H1 (cell line): ENCODE data around the gene CAMK2B. TPM values are rescaled to one million over a fixed set of nuclear protein-coding genes. Genes with fewer than 3 reads are reported as not detected.

ENCODE experiments used
- CTCF ChIA-PET: fragments of 300-600 bp; sonication (Branson Sonifier 250); formaldehyde crosslinking; loops from one replicate; lab custom pipeline; 2021; ENCODE audit not compliant: partially characterized antibody; lab: Charles Lee
- POLR2A ChIA-PET: fragments of 300-600 bp; sonication (Branson Sonifier 250); formaldehyde crosslinking; loops from one replicate; lab custom pipeline; 2021; ENCODE audit warnings: inconsistent platforms; ENCODE audit not compliant: partially characterized antibody; lab: Charles Lee
- DNase-seq, 2 experiments: peaks; one replicate each; pipeline versions ENCODE4 v3.0.0 to v3.0.0-alpha.2; 2010 to 2022; ENCODE audit warnings: low spot score in 2 of 2, low read depth in 1 of 2, mixed read lengths in 1 of 2
- FAIRE-seq: peaks from 2 replicates; lab custom pipeline; 2011; peaks lifted over from hg19 to GRCh38; lab: Jason Lieb, UNC
- H2AFZ ChIP-seq: 2 replicates; pipeline ENCODE4 v1.8.1; 2012; ENCODE audit warnings: low read length, inconsistent platforms
- H2AK5ac ChIP-seq: 2 replicates; pipeline ENCODE4 v1.6.1; 2013; ENCODE audit warnings: low read depth, low read length
- H2BK120ac ChIP-seq: replicated peaks from 2 replicates; pipeline ENCODE3; 2013; ENCODE audit warnings: low read depth, low read length, inconsistent platforms
- H2BK12ac ChIP-seq: 2 replicates; pipeline ENCODE4 v1.6.1; 2013; ENCODE audit warnings: low read depth, low read length
- H2BK15ac ChIP-seq: 2 replicates; pipeline ENCODE4 v1.6.1; 2013; ENCODE audit warnings: low read length
- H2BK20ac ChIP-seq: 2 replicates; pipeline ENCODE4 v1.6.1; 2013; ENCODE audit warnings: low read length
- H2BK5ac ChIP-seq: 2 replicates; pipeline ENCODE4 v1.6.1; 2013; ENCODE audit warnings: low read depth, low read length
- H3K14ac ChIP-seq: 2 replicates; pipeline ENCODE4 v1.6.1; 2013; ENCODE audit warnings: inconsistent platforms; ENCODE audit not compliant: insufficient read length
- H3K18ac ChIP-seq: 2 replicates; pipeline ENCODE4 v1.6.1; 2013; ENCODE audit warnings: low read length; ENCODE audit errors: extremely low read depth
- H3K23ac ChIP-seq: 2 replicates; pipeline ENCODE4 v1.6.1; 2013; ENCODE audit warnings: inconsistent platforms; ENCODE audit not compliant: insufficient read length
- H3K23me2 ChIP-seq: 2 replicates; pipeline ENCODE4 v1.6.1; 2013; ENCODE audit warnings: low read depth, low read length
- H3K27ac ChIP-seq: 2 replicates; pipeline ENCODE4 v1.6.1; 2011; ENCODE audit warnings: low read depth, low read length, inconsistent platforms
- H3K27me3 ChIP-seq, 4 experiments: replicated peaks in 1 of 4; 1 replicate in 1 of 4; 2 replicates in 3 of 4; pipeline versions ENCODE4 v1.6.1 to v1.8.1; 2011 to 2013; ENCODE audit warnings: low read length in 3 of 4, mild to moderate bottlenecking in 3 of 4, inconsistent platforms in 2 of 4, mixed read lengths in 2 of 4, moderate library complexity in 1 of 4; ENCODE audit not compliant: control insufficient read depth in 3 of 4, insufficient read depth in 3 of 4; ENCODE audit errors: extremely low read depth in 1 of 4
- H3K36me3 ChIP-seq, 4 experiments: 2 replicates each; pipeline versions ENCODE4 v1.6.1 to v1.8.1; 2011 to 2013; ENCODE audit warnings: mild to moderate bottlenecking in 4 of 4, low read length in 3 of 4, moderate library complexity in 2 of 4, control low read depth in 1 of 4, inconsistent platforms in 1 of 4; ENCODE audit not compliant: insufficient read depth in 4 of 4, control insufficient read depth in 2 of 4
- H3K4ac ChIP-seq: replicated peaks from 2 replicates; pipeline ENCODE3; 2013; ENCODE audit warnings: low read length, low read depth, mixed read lengths, inconsistent platforms; ENCODE audit not compliant: insufficient read length
- H3K4me1 ChIP-seq, 4 experiments: replicated peaks in 1 of 4; 1 replicate in 1 of 4; 2 replicates in 3 of 4; pipeline versions ENCODE4 v1.6.1 to v1.8.1; 2011 to 2013; ENCODE audit warnings: low read length in 3 of 4, inconsistent platforms in 2 of 4, mixed read lengths in 1 of 4; ENCODE audit not compliant: insufficient read depth in 4 of 4, control insufficient read depth in 3 of 4
- H3K4me2 ChIP-seq, 2 experiments: 2 replicates each; pipeline versions ENCODE4 v1.6.1 to v1.8.1; 2011 to 2013; ENCODE audit warnings: low read depth in 2 of 2, low read length in 2 of 2, control low read depth in 1 of 2, inconsistent platforms in 1 of 2, mild to moderate bottlenecking in 1 of 2; ENCODE audit not compliant: insufficient read depth in 1 of 2
- H3K4me3 ChIP-seq, 4 experiments: fragments of 200-600, 300-600 bp in 1 of 4; sonication (generic), shearing (Covaris generic), sonication (Bioruptor Twin) in 1 of 4; 2 replicates each; pipeline versions ENCODE4 v1.5.1 to v1.8.1; 2011 to 2016; ENCODE audit warnings: low read length in 4 of 4, low read depth in 3 of 4, control low read depth in 2 of 4, inconsistent platforms in 2 of 4, mild to moderate bottlenecking in 2 of 4, mixed read lengths in 1 of 4, moderate library complexity in 1 of 4; ENCODE audit not compliant: insufficient read depth in 2 of 4; ENCODE audit errors: extremely low read depth in 1 of 4
- H3K56ac ChIP-seq: replicated peaks from 2 replicates; pipeline ENCODE3; 2013; ENCODE audit warnings: low read depth, mild to moderate bottlenecking, mixed read lengths, low read length, inconsistent platforms; ENCODE audit not compliant: insufficient read length
- H3K79me1 ChIP-seq: 2 replicates; pipeline ENCODE4 v1.6.1; 2013; ENCODE audit warnings: low read depth, low read length, control low read depth
- H3K79me2 ChIP-seq, 2 experiments: 2 replicates each; pipeline versions ENCODE4 v1.6.1 to v1.8.1; 2012 to 2013; ENCODE audit warnings: low read length in 2 of 2, mild to moderate bottlenecking in 2 of 2, inconsistent platforms in 1 of 2; ENCODE audit not compliant: insufficient read depth in 2 of 2, control insufficient read depth in 1 of 2
- H3K9ac ChIP-seq, 4 experiments: replicated peaks in 1 of 4; 1 replicate in 1 of 4; 2 replicates in 3 of 4; pipeline versions ENCODE4 v1.6.1 to v1.8.1; 2011 to 2013; ENCODE audit warnings: low read depth in 3 of 4, low read length in 3 of 4, control low read depth in 2 of 4, mild to moderate bottlenecking in 2 of 4, moderate library complexity in 2 of 4, inconsistent platforms in 1 of 4; ENCODE audit errors: extremely low read depth in 1 of 4
- H3K9me3 ChIP-seq, 2 experiments: 2 replicates each; pipeline versions ENCODE4 v1.6.1 to v1.8.1; 2012 to 2013; ENCODE audit warnings: mild to moderate bottlenecking in 2 of 2, moderate library complexity in 2 of 2, control low read depth in 1 of 2, inconsistent platforms in 1 of 2, low read depth in 1 of 2, low read length in 1 of 2, mixed read lengths in 1 of 2; ENCODE audit not compliant: insufficient read depth in 2 of 2
- H4K20me1 ChIP-seq, 2 experiments: replicated peaks in 1 of 2; 2 replicates each; pipeline versions ENCODE3 to v1.8.1; 2011 to 2013; ENCODE audit warnings: inconsistent platforms in 2 of 2, low read length in 2 of 2, mild to moderate bottlenecking in 1 of 2; ENCODE audit not compliant: insufficient read depth in 2 of 2, control insufficient read depth in 1 of 2
- H4K5ac ChIP-seq: 2 replicates; pipeline ENCODE4 v1.6.1; 2013; ENCODE audit warnings: low read length, low read depth, mixed read lengths, inconsistent platforms; ENCODE audit not compliant: insufficient read length
- H4K8ac ChIP-seq: 2 replicates; pipeline ENCODE4 v1.8.0; 2013; ENCODE audit warnings: mild to moderate bottlenecking, moderate library complexity, low read length, inconsistent platforms; ENCODE audit not compliant: insufficient read depth; ENCODE audit errors: extremely low read depth
- H4K91ac ChIP-seq: replicated peaks from 2 replicates; pipeline ENCODE3; 2013; ENCODE audit warnings: low read length, mixed read lengths, inconsistent platforms; ENCODE audit not compliant: insufficient read length
- ASH2L ChIP-seq: fragments of 200-600, 300-600 bp; sonication (generic); IDR thresholded peaks from one replicate; pipeline ENCODE4 v1.7.1; 2017; ENCODE audit warnings: low read length
- EP300 ChIP-seq, 2 experiments: IDR thresholded peaks; 1 replicate in 1 of 2; 2 replicates in 1 of 2; pipeline ENCODE4 v1.6.1; 2011 to 2012; ENCODE audit warnings: low read depth in 2 of 2, low read length in 2 of 2, mild to moderate bottlenecking in 2 of 2, borderline replicate concordance in 1 of 2, inconsistent platforms in 1 of 2, moderate library complexity in 1 of 2
- GTF2F1 ChIP-seq: IDR thresholded peaks from 2 replicates; pipeline ENCODE4 v1.6.1; 2012; ENCODE audit warnings: low read depth, low read length, improper control_type of control experiment, borderline replicate concordance
- KDM1A ChIP-seq: fragments of 200-600, 300-600 bp; sonication (generic); IDR thresholded peaks from 2 replicates; pipeline ENCODE4 v1.7.1; 2016; ENCODE audit warnings: mild to moderate bottlenecking, low read length, borderline replicate concordance
- KDM5A ChIP-seq: fragments of 200-600 bp; IDR thresholded peaks from 2 replicates; pipeline ENCODE4 v1.7.1; 2012; ENCODE audit warnings: mild to moderate bottlenecking, low read length, inconsistent platforms, mixed read lengths
- POLR2A ChIP-seq, 2 experiments: IDR thresholded peaks; 1 replicate in 1 of 2; 2 replicates in 1 of 2; pipeline ENCODE4 v1.6.1; 2011; ENCODE audit warnings: low read depth in 2 of 2, low read length in 2 of 2, mild to moderate bottlenecking in 2 of 2; ENCODE audit errors: control extremely low read depth in 1 of 2
- POU5F1 ChIP-seq: IDR thresholded peaks from 2 replicates; pipeline ENCODE4 v1.6.1; 2011; ENCODE audit warnings: low read depth, mild to moderate bottlenecking, low read length, moderate library complexity
- ZNF274 ChIP-seq: IDR thresholded peaks from 2 replicates; pipeline ENCODE4 v1.7.0; 2012; ENCODE audit warnings: low read length, borderline replicate concordance; ENCODE audit errors: extremely low read depth
- WGBS, 2 experiments: shearing (Covaris generic) in 1 of 2; methylation state at CpG; one replicate each; pipeline versions ENCODE4 v1.1.6 to v1.1.7; 2013 to 2015; ENCODE audit warnings: low lambda C conversion rate in 2 of 2, mixed read lengths in 2 of 2, inconsistent platforms in 1 of 2, low coverage in 1 of 2, missing lambda C conversion rate in 1 of 2; ENCODE audit not compliant: insufficient replicate concordance in 2 of 2, insufficient coverage in 1 of 2, insufficient read length in 1 of 2; ENCODE audit errors: extremely low coverage in 1 of 2, missing lambda C conversion rate in 1 of 2; 5-methylcytosine and 5-hydroxymethylcytosine counted together
- polyA plus RNA-seq, 7 experiments: library from polyadenylated mRNA; depleted of rRNA in 3 of 7; stranded (reverse) in 5 of 7; unstranded in 2 of 7; fragments of >200 nt in 5 of 7; fragments of 200-250 nt in 2 of 7; gene quantifications; 1 replicate in 5 of 7; 2 replicates in 1 of 7; 4 replicates in 1 of 7; pipeline versions ENCODE4 v1.2.1 to v1.2.3, GENCODE V29; 2011 to 2013; ENCODE audit warnings: missing spikeins in 2 of 7, mixed read lengths in 2 of 7
- total RNA-seq: library from RNA; stranded (reverse); fragmentation: NEBNext Ultra II Directional; extraction: Animal tissue kit (Norgen Biotek cat#: 25700); gene quantifications from 2 replicates; pipeline ENCODE4 v1.2.1, GENCODE V29; 2021
- TF ChIP-seq, protein P1 (sequence below): IDR thresholded peaks from 2 replicates; pipeline ENCODE4 v1.6.1; 2011; ENCODE audit warnings: low read depth, mild to moderate bottlenecking, low read length; ENCODE audit not compliant: insufficient read depth
- TF ChIP-seq, protein P2 (sequence below): IDR thresholded peaks from 2 replicates; pipeline ENCODE4 v1.6.1; 2012; ENCODE audit warnings: low read length, inconsistent platforms

Gene CAMK2B
- total and polyA plus RNA-seq, 2 of the 8 experiments (the other 6 are each of a cell fraction or from before 2014, with no cell fraction given) = 0.05 to 0.15 TPM

DNA sequence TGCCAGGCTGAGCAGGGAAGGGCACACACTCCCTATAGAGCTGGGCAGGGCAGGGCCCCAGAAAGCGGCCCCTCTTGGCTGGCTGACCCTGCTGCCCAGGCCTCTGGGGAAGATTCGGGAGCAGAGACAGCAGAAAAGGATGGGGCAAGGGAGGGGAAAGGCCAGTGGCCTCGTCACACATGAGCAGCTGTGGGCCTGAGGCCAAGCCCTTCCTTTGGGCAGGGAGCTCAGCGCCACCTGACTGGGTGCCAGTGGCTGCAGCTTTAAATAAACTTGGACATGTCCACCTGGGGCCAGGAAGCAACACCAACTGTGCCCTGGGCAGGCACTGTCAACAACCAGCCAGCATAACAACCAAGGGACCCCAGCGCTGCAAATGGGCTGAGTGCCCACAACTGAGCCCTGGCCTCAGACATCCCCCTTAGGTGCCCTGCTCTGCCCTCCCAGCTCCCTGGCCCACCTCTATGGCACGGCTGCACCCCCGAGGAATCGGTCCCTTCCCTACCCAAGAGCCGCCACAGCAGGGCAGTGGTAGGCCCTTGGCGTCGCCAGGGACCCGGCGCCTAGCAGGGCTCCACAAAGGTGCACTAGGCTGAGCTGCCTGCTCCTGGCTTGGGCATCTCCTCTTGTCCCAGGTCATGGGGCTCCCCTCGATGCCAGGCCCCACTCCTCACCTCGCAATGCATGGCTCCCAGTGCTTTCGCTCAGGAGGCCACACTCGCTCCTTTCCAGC is 2.6 kb downstream of the CAMK2B start:
- no peak for FAIRE-seq
- H3K18ac ChIP-seq = no peak overlapping the region
- TF ChIP-seq EP300 (IDR thresholded peaks at IDR 0.05; ENCODE audit: borderline replicate concordance in 1 of 2, low read depth in 2 of 2, low read length in 2 of 2) (no peak), KDM5A (no peak), ZNF274 (no peak), GTF2F1 (no peak), POU5F1 (no peak), POLR2A (IDR thresholded peaks at IDR 0.05; ENCODE audit: control extremely low read depth in 1 of 2, low read depth in 2 of 2, low read length in 2 of 2) (no peak), ASH2L (no peak), KDM1A (no peak)
- TF ChIP-seq, protein P1, sequence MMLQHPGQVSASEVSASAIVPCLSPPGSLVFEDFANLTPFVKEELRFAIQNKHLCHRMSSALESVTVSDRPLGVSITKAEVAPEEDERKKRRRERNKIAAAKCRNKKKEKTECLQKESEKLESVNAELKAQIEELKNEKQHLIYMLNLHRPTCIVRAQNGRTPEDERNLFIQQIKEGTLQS = no peak
- TF ChIP-seq, protein P2, sequence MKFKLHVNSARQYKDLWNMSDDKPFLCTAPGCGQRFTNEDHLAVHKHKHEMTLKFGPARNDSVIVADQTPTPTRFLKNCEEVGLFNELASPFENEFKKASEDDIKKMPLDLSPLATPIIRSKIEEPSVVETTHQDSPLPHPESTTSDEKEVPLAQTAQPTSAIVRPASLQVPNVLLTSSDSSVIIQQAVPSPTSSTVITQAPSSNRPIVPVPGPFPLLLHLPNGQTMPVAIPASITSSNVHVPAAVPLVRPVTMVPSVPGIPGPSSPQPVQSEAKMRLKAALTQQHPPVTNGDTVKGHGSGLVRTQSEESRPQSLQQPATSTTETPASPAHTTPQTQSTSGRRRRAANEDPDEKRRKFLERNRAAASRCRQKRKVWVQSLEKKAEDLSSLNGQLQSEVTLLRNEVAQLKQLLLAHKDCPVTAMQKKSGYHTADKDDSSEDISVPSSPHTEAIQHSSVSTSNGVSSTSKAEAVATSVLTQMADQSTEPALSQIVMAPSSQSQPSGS = no peak

More for the DNA sequence above, 2.6 kb downstream of the CAMK2B start:
- H3K56ac ChIP-seq = no peak overlapping the region
- H3K23ac ChIP-seq = no peak overlapping the region
- no peak overlapping the region for H3K4ac ChIP-seq
- H2AK5ac ChIP-seq = no peak overlapping the region
- H3K36me3 ChIP-seq = no peaks in the 10 kb centered on the region; a peak in 1 of 8 replicates
- H3K4me2 ChIP-seq = no peak overlapping the region
- H2BK120ac ChIP-seq = no peak overlapping the region
- no peak overlapping the region for H2AFZ ChIP-seq
- H3K4me1 ChIP-seq = peaks cover 0 to 14% (median 7%) of the 10 kb centered on the region in 4 experiments; a peak in 5 of 7 replicates
- H2BK15ac ChIP-seq = no peak overlapping the region
- no peaks in the 10 kb centered on the region; the same call in 1 of the 2 replicates for H3K23me2 ChIP-seq
- no peak overlapping the region for H3K4me3 ChIP-seq
- H4K20me1 ChIP-seq = no peaks in the 10 kb centered on the region
- H3K14ac ChIP-seq = no peak overlapping the region
- no peaks in the 10 kb centered on the region for H3K79me1 ChIP-seq
- H4K8ac ChIP-seq = peak overlapping the region; percentile 85; the same call in 1 of the 2 replicates
- H3K9ac ChIP-seq = no peak overlapping the region
- H4K5ac ChIP-seq = no peak overlapping the region
- no peaks in the 10 kb centered on the region for H3K79me2 ChIP-seq
- POLR2A ChIA-PET = no interaction called here
- WGBS, 2 experiments = 85% methylated on average over 15 of the region's 17 CpGs; no CpG with 5 or more reads in 1 of the 2 experiments
- H4K91ac ChIP-seq = no peak overlapping the region
- H3K27me3 ChIP-seq = peaks cover 37 to 48% (median 45%) of the 10 kb centered on the region in 4 experiments
- CTCF ChIA-PET = interaction anchor here (1.0 to 1.7 kb wide), 4 partner anchors 8 to 82 kb away, joined by 3 to 10 read pairs (median 4); no protein-coding TSS in a partner anchor
- H2BK5ac ChIP-seq = no peak overlapping the region
- no peak overlapping the region for H2BK20ac ChIP-seq
- H2BK12ac ChIP-seq = no peak overlapping the region
- DNase-seq = peak in 1 of 2 experiments; percentile 46
- H3K27ac ChIP-seq = no peak overlapping the region
- H3K9me3 ChIP-seq = no peaks in the 10 kb centered on the region
